Measurements from ENCODE around the gene CACNG4. TPM values are rescaled to one million over a fixed set of nuclear protein-coding genes. Genes with fewer than 3 reads are reported as not detected.
A peak's percentile ranks its signal among the peaks of the same experiment; 100 is the strongest.

The CACNG4 gene
- total RNA-seq, 4 donors from 2014 or later: 0.27 to 1.9 TPM; not detected in 2

DNA sequence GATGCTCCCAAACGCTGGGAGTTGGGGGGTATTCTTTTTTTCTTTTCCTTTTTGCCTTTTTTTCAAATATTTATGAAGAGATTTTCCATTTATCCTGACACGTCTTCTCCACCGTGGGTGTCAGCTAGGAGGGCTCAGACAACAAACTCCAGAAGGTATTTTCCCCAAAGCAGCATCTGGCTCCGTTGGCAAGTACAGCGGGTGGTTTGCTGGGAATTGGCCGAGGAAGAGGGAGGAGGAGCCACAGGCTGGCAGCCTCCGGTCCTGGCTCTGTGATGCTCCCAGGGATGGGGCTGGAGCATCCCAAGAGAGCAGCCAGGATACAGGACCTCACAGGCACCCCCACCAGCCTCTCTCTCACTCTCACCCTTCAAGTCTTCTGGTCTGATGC, 10.9 kb upstream of the CACNG4 start:
- H3K9me3 ChIP-seq: no peaks in the 10 kb centered on the region
- intact Hi-C loops (cut with DNase I; ENCODE audit: low total_unique reads) (loop anchor here (1.0 kb wide), 1 partner anchor 25 kb away; no protein-coding TSS in a partner anchor), in situ Hi-C loops (cut with MboI; ENCODE audit: low pct_ligation_motif_present in 1 of 4, low pct_unique_long_range_greater_than_20kb in 1 of 4, low sequenced_read_pairs in 3 of 4) (no loop called here)
- TF ChIP-seq POLR2A (IDR thresholded peaks at IDR 0.05): no peak
- 69% methylated on average over 7 of the region's 7 CpGs; no CpG with 5 or more reads in 1 of the 2 donors for WGBS, 2 donors (ENCODE audit: low coverage in 1 of 2)
- H3K27me3 ChIP-seq: no peaks in the 10 kb centered on the region
- H3K4me1 ChIP-seq: peaks cover 0 to 15% (median 3%) of the 10 kb centered on the region in 4 donors
- peak overlapping the region in 1 of 4 donors; percentile 67 for H3K27ac ChIP-seq
- H3K36me3 ChIP-seq: no peaks in the 10 kb centered on the region
- no peak for DNase-seq
- no peak overlapping the region for H3K4me3 ChIP-seq

DNA sequence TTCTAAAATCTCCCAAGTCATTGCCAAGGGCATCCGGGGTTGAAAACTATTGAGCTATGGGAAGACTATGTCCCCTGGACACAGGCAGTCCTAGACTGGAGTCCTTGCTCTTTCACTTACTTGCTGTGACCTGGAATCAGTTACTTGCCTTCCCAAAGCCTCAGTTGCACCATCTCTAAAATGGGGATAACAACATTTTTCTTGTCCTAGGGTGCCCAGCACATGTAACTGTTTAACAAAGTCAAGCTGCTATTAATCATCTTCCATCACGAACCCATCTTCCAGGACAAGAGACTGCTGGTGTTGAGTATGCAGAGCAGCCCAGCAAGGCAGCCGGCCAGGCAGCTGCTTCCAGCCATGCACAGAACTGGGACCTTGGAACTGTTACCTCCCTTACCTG, 9.9 kb upstream of the CACNG4 start:
- Histone ChIP-seq H3K9me3 (no peaks in the 10 kb centered on the region), H3K4me1 (peaks cover 0 to 15% (median 3%) of the 10 kb centered on the region in 4 donors), H3K4me3 (no peak overlapping the region), H3K36me3 (no peaks in the 10 kb centered on the region), H3K27me3 (peaks cover 8% of the 10 kb centered on the region), H3K27ac (no peak overlapping the region)
- in situ Hi-C loops (cut with MboI; ENCODE audit: low pct_ligation_motif_present in 1 of 4, low pct_unique_long_range_greater_than_20kb in 1 of 4, low sequenced_read_pairs in 3 of 4) (no loop called here), intact Hi-C loops (cut with DNase I; ENCODE audit: low total_unique reads) (loop anchor here (1.0 kb wide), 1 partner anchor 24 kb away; no protein-coding TSS in a partner anchor)
- no peak for DNase-seq
- TF ChIP-seq, protein P1, sequence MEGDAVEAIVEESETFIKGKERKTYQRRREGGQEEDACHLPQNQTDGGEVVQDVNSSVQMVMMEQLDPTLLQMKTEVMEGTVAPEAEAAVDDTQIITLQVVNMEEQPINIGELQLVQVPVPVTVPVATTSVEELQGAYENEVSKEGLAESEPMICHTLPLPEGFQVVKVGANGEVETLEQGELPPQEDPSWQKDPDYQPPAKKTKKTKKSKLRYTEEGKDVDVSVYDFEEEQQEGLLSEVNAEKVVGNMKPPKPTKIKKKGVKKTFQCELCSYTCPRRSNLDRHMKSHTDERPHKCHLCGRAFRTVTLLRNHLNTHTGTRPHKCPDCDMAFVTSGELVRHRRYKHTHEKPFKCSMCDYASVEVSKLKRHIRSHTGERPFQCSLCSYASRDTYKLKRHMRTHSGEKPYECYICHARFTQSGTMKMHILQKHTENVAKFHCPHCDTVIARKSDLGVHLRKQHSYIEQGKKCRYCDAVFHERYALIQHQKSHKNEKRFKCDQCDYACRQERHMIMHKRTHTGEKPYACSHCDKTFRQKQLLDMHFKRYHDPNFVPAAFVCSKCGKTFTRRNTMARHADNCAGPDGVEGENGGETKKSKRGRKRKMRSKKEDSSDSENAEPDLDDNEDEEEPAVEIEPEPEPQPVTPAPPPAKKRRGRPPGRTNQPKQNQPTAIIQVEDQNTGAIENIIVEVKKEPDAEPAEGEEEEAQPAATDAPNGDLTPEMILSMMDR (IDR thresholded peaks at IDR 0.05): no peak
- no peak for TF ChIP-seq POLR2A (IDR thresholded peaks at IDR 0.05)
- TF ChIP-seq POLR2AphosphoS5 (IDR thresholded peaks at IDR 0.05): no peak
- no peak for TF ChIP-seq EP300 (IDR thresholded peaks at IDR 0.05; ENCODE audit: low read depth)
- WGBS, 2 donors (ENCODE audit: low coverage in 1 of 2): 79% methylated on average over 3 of the region's 3 CpGs; no CpG with 5 or more reads in 1 of the 2 donors

DNA sequence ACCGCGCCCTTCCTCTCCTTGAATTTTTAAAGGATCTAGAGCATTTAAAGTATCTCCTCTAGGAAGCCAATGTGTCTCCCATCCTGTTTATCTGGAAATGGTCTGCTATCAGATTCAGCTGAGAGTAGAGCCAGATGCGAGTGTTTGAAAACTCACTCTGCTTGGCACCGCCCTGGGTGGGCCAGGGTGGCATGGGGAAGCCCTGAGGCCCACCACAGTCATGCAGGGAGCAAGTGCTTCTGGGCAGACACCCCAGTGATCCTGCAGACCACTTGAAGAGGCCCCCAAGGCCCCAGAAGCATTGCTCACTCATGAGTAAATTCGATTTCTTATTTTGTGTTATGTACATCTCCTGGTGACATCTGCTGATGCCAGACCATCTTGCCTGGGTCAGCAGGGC, 8.7 kb upstream of the CACNG4 start:
- in situ Hi-C loops (cut with MboI; ENCODE audit: low pct_ligation_motif_present in 1 of 4, low pct_unique_long_range_greater_than_20kb in 1 of 4, low sequenced_read_pairs in 3 of 4): no loop called here
- Histone ChIP-seq H3K4me1 (peaks cover 0 to 15% (median 3%) of the 10 kb centered on the region in 4 donors), H3K9me3 (no peaks in the 10 kb centered on the region), H3K27me3 (peaks cover 20% of the 10 kb centered on the region), H3K36me3 (no peaks in the 10 kb centered on the region), H3K27ac (no peak overlapping the region), H3K4me3 (no peak overlapping the region)
- no peak for DNase-seq
- TF ChIP-seq EP300 (IDR thresholded peaks at IDR 0.05; ENCODE audit: low read depth): no peak
- no peak for TF ChIP-seq POLR2A (IDR thresholded peaks at IDR 0.05)
- TF ChIP-seq POLR2AphosphoS5 (IDR thresholded peaks at IDR 0.05): no peak
- TF ChIP-seq, protein P1 (IDR thresholded peaks at IDR 0.05): no peak
- intact Hi-C loops (cut with DNase I; ENCODE audit: low total_unique reads): no loop called here
- 95% methylated on average over 5 of the region's 5 CpGs; no CpG with 5 or more reads in 1 of the 2 donors for WGBS, 2 donors (ENCODE audit: low coverage in 1 of 2)

DNA sequence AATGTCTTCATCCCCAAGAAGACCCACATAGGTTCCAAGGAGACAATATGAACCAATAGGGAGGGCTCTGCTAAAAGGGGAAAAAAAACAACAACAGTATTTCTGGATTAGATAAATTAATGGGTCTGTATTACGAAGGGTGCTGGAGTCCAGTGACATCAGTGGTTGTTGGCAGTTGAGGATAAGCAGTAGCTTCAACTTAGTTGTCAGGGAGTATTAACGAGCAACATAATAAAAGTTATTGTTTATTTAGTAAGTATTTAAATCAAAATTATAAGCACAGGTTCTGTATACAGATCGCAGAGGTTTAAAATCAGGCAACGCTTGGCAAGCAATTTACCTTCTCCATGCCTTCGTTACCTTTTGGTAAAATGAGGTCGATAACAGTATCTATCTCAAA, 7.6 kb upstream of the CACNG4 start:
- H3K9me3 ChIP-seq: no peaks in the 10 kb centered on the region
- peaks cover 31% of the 10 kb centered on the region for H3K27me3 ChIP-seq
- intact Hi-C loops (cut with DNase I; ENCODE audit: low total_unique reads): no loop called here
- H3K36me3 ChIP-seq: no peaks in the 10 kb centered on the region
- H3K4me1 ChIP-seq: peaks cover 0 to 9% (median 3%) of the 10 kb centered on the region in 4 donors
- in situ Hi-C loops (cut with MboI; ENCODE audit: low pct_ligation_motif_present in 1 of 4, low pct_unique_long_range_greater_than_20kb in 1 of 4, low sequenced_read_pairs in 3 of 4): no loop called here
- TF ChIP-seq POLR2AphosphoS5 (IDR thresholded peaks at IDR 0.05) (no peak), EP300 (IDR thresholded peaks at IDR 0.05; ENCODE audit: low read depth) (no peak), POLR2A (IDR thresholded peaks at IDR 0.05) (no peak)
- TF ChIP-seq, protein P1 (IDR thresholded peaks at IDR 0.05): no peak
- no peak overlapping the region for H3K4me3 ChIP-seq
- WGBS, 2 donors (ENCODE audit: low coverage in 1 of 2): 79% methylated on average over 6 of the region's 6 CpGs
- DNase-seq: no peak
- H3K27ac ChIP-seq: no peak overlapping the region

DNA sequence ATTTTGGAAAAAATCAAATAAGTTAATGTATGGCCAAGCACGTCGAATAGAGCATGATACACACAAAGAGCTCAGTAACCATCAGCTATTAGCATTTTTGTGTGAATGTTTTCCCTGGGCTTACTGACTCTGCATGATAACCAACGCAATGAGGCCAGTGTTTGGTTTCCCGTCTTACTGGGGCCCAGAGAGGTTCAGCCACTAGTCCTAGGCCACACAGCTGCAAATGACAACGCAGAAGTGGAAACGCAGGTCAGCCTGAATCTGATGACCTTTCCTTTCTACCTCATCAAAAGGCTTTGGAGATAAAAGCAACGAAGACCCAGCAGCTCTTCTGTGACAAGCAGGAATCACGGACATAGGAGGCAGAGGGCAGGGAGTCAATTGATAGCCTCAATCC, 7.2 kb upstream of the CACNG4 start:
- H3K4me1 ChIP-seq: peaks cover 0 to 7% (median 2%) of the 10 kb centered on the region in 4 donors
- H3K27ac ChIP-seq: no peak overlapping the region
- no peaks in the 10 kb centered on the region for H3K36me3 ChIP-seq
- DNase-seq: no peak
- no peaks in the 10 kb centered on the region for H3K9me3 ChIP-seq
- H3K4me3 ChIP-seq: no peak overlapping the region
- intact Hi-C loops (cut with DNase I; ENCODE audit: low total_unique reads) (no loop called here), in situ Hi-C loops (cut with MboI; ENCODE audit: low pct_ligation_motif_present in 1 of 4, low pct_unique_long_range_greater_than_20kb in 1 of 4, low sequenced_read_pairs in 3 of 4) (no loop called here)
- TF ChIP-seq EP300 (IDR thresholded peaks at IDR 0.05; ENCODE audit: low read depth) (no peak), POLR2A (IDR thresholded peaks at IDR 0.05) (no peak), POLR2AphosphoS5 (IDR thresholded peaks at IDR 0.05) (no peak)
- TF ChIP-seq, protein P1 (IDR thresholded peaks at IDR 0.05): no peak
- 83 to 91% methylated on average over 6 to 8 of the region's 8 CpGs for WGBS, 2 donors (ENCODE audit: low coverage in 1 of 2)
- peaks cover 35% of the 10 kb centered on the region for H3K27me3 ChIP-seq
